Astrocyte (in vitro differentiated cells and primary cell): ENCODE results near the gene KIAA0319L.

ENCODE experiments used
- CTCF ChIP-seq: IDR thresholded peaks from 2 replicates; pipeline ENCODE4 v1.5.1; 2011; ENCODE audit warnings: low read depth, mild to moderate bottlenecking, inconsistent platforms, low read length, moderate library complexity; ENCODE audit not compliant: insufficient read depth
- EZH2 ChIP-seq: IDR thresholded peaks from 2 replicates; pipeline ENCODE4 v1.6.1; 2012; ENCODE audit warnings: mild to moderate bottlenecking, low read length, inconsistent platforms; ENCODE audit not compliant: insufficient read depth

- TF ChIP-seq CTCF: no peak
- TF ChIP-seq EZH2: no peak
Observed at GRCh38 chr1:35408925-35409324, 148.3 kb downstream of the KIAA0319L start.
